Liver (tissue), 9 donors: ENCODE measurements around the gene ORAI3. TPM values are rescaled to one million over a fixed set of nuclear protein-coding genes. Genes with fewer than 3 reads are reported as not detected.
A peak's percentile ranks its signal among the peaks of the same experiment; 100 is the strongest.

Experiments used
- DNase-seq: peaks from one replicate; pipeline ENCODE4 v3.0.0-alpha.2; 2017; ENCODE audit warnings: low spot score
- H3K27ac ChIP-seq, 2 donors: one replicate each; pipeline ENCODE4 v1.7.0; 2013; ENCODE audit warnings: inconsistent platforms in 2 of 2, low read length in 2 of 2, control low read depth in 1 of 2, low read depth in 1 of 2, mild to moderate bottlenecking in 1 of 2
- H3K27me3 ChIP-seq, 4 donors: one replicate each; pipeline versions ENCODE4 v1.6.1 to v1.7.0; 2013; ENCODE audit warnings: low read length in 3 of 4, inconsistent platforms in 1 of 4, mild to moderate bottlenecking in 1 of 4, moderate library complexity in 1 of 4; ENCODE audit not compliant: control insufficient read depth in 4 of 4, insufficient read depth in 4 of 4
- H3K36me3 ChIP-seq, 4 donors: one replicate each; pipeline versions ENCODE4 v1.6.1 to v1.7.0; 2013; ENCODE audit warnings: low read length in 3 of 4, mild to moderate bottlenecking in 3 of 4, low read depth in 1 of 4, moderate library complexity in 1 of 4; ENCODE audit not compliant: control insufficient read depth in 4 of 4, insufficient read depth in 3 of 4
- H3K4me1 ChIP-seq, 4 donors: one replicate each; pipeline versions ENCODE4 v1.6.1 to v1.7.0; 2013; ENCODE audit warnings: low read length in 3 of 4, mild to moderate bottlenecking in 3 of 4, moderate library complexity in 1 of 4; ENCODE audit not compliant: control insufficient read depth in 4 of 4, insufficient read depth in 4 of 4
- H3K4me3 ChIP-seq, 3 donors: one replicate each; pipeline versions ENCODE4 v1.6.1 to v1.7.0; 2013; ENCODE audit warnings: low read length in 3 of 3, control low read depth in 1 of 3, low read depth in 1 of 3, mild to moderate bottlenecking in 1 of 3
- H3K9ac ChIP-seq, 2 donors: one replicate each; pipeline ENCODE4 v1.7.0; 2013; ENCODE audit warnings: low read length in 2 of 2, mild to moderate bottlenecking in 2 of 2, moderate library complexity in 2 of 2, control low read depth in 1 of 2, low read depth in 1 of 2
- H3K9me3 ChIP-seq, 4 donors: one replicate each; pipeline versions ENCODE4 v1.6.1 to v1.7.0; 2013; ENCODE audit warnings: low read length in 3 of 4; ENCODE audit not compliant: control insufficient read depth in 4 of 4
- EGR1 ChIP-seq, 2 donors: IDR thresholded peaks; 2 replicates each; pipeline ENCODE4 v1.6.1; 2016 to 2018; ENCODE audit warnings: antibody characterized with exemption in 2 of 2, low read depth in 2 of 2
- GABPA ChIP-seq, 2 donors: IDR thresholded peaks in 1 of 2; conservative IDR thresholded peaks in 1 of 2; 2 replicates each; pipeline ENCODE4 v1.6.1; 2016; ENCODE audit warnings: antibody characterized with exemption in 2 of 2, mild to moderate bottlenecking in 1 of 2, moderate library complexity in 1 of 2
- HNF4G ChIP-seq: IDR thresholded peaks from 2 replicates; pipeline ENCODE4 v1.6.1; 2016; ENCODE audit warnings: antibody characterized with exemption
- JUND ChIP-seq, 2 donors: IDR thresholded peaks; 2 replicates each; pipeline ENCODE4 v1.6.1; 2016; ENCODE audit warnings: antibody characterized with exemption in 2 of 2
- RAD21 ChIP-seq, 2 donors: IDR thresholded peaks; 2 replicates each; pipeline ENCODE4 v1.6.1; 2016; ENCODE audit warnings: antibody characterized with exemption in 2 of 2, mild to moderate bottlenecking in 2 of 2
- RXRA ChIP-seq, 2 donors: IDR thresholded peaks; 2 replicates each; pipeline ENCODE4 v1.6.1; 2017 to 2018; ENCODE audit warnings: antibody characterized with exemption in 2 of 2, mild to moderate bottlenecking in 1 of 2
- SP1 ChIP-seq: IDR thresholded peaks from 2 replicates; pipeline ENCODE4 v1.6.1; 2018; ENCODE audit warnings: antibody characterized with exemption, mild to moderate bottlenecking
- TAF1 ChIP-seq: conservative IDR thresholded peaks from 2 replicates; pipeline ENCODE4 v1.6.1; 2016; ENCODE audit warnings: antibody characterized with exemption, mild to moderate bottlenecking
- YY1 ChIP-seq: IDR thresholded peaks from 2 replicates; pipeline ENCODE4 v1.6.1; 2016; ENCODE audit warnings: antibody characterized with exemption, mild to moderate bottlenecking
- WGBS: extraction: QIAGEN DNeasy Blood & Tissue Kit; methylation state at CpG from one replicate; pipeline ENCODE4 v1.1.7; 2013; 5-methylcytosine and 5-hydroxymethylcytosine counted together
- polyA plus RNA-seq, 2 donors: library from polyadenylated mRNA; stranded (reverse) in 1 of 2; unstranded in 1 of 2; fragments of 200-250 nt in 1 of 2; fragments of >200 nt in 1 of 2; fragmentation: Nextera tagmentation in 1 of 2; extraction: Ambion mirVana in 1 of 2; gene quantifications; one replicate each; pipeline versions ENCODE4 v1.2.1 to v1.2.3, GENCODE V29; 2013 to 2015
- total RNA-seq, 2 donors: library from RNA; depleted of rRNA; stranded (reverse); fragments of >200 nt; gene quantifications; one replicate each; pipeline ENCODE4 v1.2.3, GENCODE V29; 2014
- TF ChIP-seq, protein P1 (sequence below): IDR thresholded peaks from 2 replicates; pipeline ENCODE4 v1.6.1; 2016; ENCODE audit warnings: antibody characterized with exemption, mild to moderate bottlenecking
- TF ChIP-seq, protein P2 (sequence below): IDR thresholded peaks from 2 replicates; pipeline ENCODE4 v1.6.1; 2016; ENCODE audit warnings: antibody characterized with exemption
- TF ChIP-seq, protein P3 (sequence below): IDR thresholded peaks from 2 replicates; pipeline ENCODE4 v1.6.1; 2016; ENCODE audit warnings: antibody characterized with exemption
- donor health status: healthy.
- donor health status: healthy.
- donor health status: healthy.
- donor health status: healthy.
- donor health status: healthy.

Gene ORAI3
- total RNA-seq = 10 to 100 TPM; 26.6 to 39.1 TPM
- polyA plus RNA-seq = 10 to 100 TPM; 28.8 to 34.1 TPM

DNA sequence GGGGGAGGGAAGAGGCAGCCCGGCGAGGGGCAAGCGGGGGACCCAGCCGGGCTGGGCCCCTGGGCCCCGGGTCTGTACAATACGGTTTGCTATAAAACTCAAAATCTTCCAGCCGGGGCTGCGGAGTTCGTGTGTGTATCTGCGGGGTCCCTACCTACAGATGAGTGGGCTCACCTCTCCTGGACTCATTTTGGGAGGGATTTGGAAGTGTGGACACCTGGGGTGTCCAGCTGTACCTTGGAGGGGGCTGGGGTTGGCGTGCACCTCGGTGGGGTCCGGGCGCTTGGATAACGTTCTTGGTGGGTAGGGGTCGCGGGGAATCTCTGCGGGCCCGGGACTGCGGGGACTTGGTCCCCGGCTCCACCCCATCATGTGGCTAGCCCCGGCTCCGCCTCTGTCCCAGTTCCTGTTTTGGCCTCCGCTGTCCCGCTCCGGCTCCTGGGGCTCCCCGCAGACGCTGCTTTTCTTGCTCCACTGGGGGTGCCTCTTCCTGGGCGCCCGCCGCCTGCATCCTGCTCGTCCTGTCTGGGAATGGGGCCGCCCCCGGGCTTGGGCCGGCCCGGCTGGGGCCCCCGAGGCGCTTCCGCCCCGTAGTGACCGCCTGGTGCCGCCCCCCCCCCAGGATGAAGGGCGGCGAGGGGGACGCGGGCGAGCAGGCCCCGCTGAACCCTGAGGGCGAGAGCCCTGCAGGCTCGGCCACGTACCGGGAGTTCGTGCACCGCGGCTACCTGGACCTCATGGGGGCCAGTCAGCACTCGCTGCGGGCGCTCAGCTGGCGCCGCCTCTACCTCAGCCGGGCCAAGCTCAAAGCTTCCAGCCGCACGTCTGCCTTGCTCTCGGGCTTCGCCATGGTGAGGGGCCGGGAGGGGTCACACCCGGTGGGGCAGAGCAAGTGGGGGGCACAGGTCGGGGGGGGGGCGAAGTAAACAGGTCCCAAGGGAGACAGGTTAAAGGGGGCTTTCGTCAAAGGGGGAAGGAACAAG is at the start of gene ORAI3:
Gene ORAI3 (plus strand): TSS at position 402 of the 983 bp plus-strand sequence. CDS start 222 bp downstream, at position 624.
- Histone ChIP-seq H3K36me3 (no peaks in the 10 kb centered on the region), H3K4me3 (peak within 1 kb of the TSS; percentile 84 to 90 (median 86)), H3K9me3 (no peaks in the 10 kb centered on the region), H3K27me3 (no peaks in the 10 kb centered on the region), H3K27ac (peak within 1 kb of the TSS; percentile 91 to 92), H3K9ac (peak within 1 kb of the TSS; percentile 77 to 91), H3K4me1 (peaks cover 17 to 43% (median 34%) of the 10 kb centered on the region in 4 donors)
- under 1% methylated on average over 70 of the region's 70 CpGs for WGBS
- peak; percentile 69 for DNase-seq
- TF ChIP-seq YY1 (peak; percentile 24), SP1 (peak; percentile 12), TAF1 (peak; percentile 75), EGR1 (IDR thresholded peaks at IDR 0.05; ENCODE audit: low read depth in 2 of 2) (peak in 1 of 2 donors; percentile 30), RXRA (IDR thresholded peaks at IDR 0.05) (no peak), GABPA (IDR thresholded peaks at IDR 0.05 in 1 of 2, conservative IDR thresholded peaks at IDR 0.05 in 1 of 2) (peak in 1 of 2 donors; percentile 18)
- TF ChIP-seq, protein P1, sequence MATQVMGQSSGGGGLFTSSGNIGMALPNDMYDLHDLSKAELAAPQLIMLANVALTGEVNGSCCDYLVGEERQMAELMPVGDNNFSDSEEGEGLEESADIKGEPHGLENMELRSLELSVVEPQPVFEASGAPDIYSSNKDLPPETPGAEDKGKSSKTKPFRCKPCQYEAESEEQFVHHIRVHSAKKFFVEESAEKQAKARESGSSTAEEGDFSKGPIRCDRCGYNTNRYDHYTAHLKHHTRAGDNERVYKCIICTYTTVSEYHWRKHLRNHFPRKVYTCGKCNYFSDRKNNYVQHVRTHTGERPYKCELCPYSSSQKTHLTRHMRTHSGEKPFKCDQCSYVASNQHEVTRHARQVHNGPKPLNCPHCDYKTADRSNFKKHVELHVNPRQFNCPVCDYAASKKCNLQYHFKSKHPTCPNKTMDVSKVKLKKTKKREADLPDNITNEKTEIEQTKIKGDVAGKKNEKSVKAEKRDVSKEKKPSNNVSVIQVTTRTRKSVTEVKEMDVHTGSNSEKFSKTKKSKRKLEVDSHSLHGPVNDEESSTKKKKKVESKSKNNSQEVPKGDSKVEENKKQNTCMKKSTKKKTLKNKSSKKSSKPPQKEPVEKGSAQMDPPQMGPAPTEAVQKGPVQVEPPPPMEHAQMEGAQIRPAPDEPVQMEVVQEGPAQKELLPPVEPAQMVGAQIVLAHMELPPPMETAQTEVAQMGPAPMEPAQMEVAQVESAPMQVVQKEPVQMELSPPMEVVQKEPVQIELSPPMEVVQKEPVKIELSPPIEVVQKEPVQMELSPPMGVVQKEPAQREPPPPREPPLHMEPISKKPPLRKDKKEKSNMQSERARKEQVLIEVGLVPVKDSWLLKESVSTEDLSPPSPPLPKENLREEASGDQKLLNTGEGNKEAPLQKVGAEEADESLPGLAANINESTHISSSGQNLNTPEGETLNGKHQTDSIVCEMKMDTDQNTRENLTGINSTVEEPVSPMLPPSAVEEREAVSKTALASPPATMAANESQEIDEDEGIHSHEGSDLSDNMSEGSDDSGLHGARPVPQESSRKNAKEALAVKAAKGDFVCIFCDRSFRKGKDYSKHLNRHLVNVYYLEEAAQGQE = peak; percentile 57
- TF ChIP-seq, protein P2, sequence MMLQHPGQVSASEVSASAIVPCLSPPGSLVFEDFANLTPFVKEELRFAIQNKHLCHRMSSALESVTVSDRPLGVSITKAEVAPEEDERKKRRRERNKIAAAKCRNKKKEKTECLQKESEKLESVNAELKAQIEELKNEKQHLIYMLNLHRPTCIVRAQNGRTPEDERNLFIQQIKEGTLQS = no peak

DNA sequence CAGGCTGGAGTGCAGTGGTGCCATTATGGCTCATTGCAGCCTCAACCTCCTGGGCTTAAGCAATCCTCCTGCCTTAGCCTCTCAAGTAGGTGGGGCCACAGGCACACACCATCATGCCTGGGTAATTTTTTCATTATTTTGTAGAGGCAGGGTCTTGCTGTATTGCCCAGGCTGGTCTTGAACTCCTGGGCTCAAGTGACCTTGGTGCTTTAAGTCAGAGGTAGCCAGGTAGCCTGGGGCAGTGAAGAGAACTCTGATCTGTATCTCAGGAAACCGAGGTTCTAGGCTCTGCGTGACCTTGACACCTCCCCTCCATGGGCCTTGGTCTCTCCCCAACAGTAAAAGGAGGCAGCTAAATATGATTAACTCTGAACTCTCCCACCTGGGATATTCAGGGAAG is 49.1 kb upstream of the ORAI3 start:
- Histone ChIP-seq H3K9ac (no peak overlapping the region), H3K9me3 (no peaks in the 10 kb centered on the region), H3K27ac (no peak overlapping the region), H3K4me1 (peaks cover 3 to 28% (median 12%) of the 10 kb centered on the region in 4 donors), H3K36me3 (no peaks in the 10 kb centered on the region), H3K4me3 (no peak overlapping the region), H3K27me3 (no peaks in the 10 kb centered on the region)
- TF ChIP-seq HNF4G (no peak), JUND (IDR thresholded peaks at IDR 0.05) (no peak), RAD21 (IDR thresholded peaks at IDR 0.05) (no peak), RXRA (IDR thresholded peaks at IDR 0.05) (no peak)
- TF ChIP-seq, protein P3, sequence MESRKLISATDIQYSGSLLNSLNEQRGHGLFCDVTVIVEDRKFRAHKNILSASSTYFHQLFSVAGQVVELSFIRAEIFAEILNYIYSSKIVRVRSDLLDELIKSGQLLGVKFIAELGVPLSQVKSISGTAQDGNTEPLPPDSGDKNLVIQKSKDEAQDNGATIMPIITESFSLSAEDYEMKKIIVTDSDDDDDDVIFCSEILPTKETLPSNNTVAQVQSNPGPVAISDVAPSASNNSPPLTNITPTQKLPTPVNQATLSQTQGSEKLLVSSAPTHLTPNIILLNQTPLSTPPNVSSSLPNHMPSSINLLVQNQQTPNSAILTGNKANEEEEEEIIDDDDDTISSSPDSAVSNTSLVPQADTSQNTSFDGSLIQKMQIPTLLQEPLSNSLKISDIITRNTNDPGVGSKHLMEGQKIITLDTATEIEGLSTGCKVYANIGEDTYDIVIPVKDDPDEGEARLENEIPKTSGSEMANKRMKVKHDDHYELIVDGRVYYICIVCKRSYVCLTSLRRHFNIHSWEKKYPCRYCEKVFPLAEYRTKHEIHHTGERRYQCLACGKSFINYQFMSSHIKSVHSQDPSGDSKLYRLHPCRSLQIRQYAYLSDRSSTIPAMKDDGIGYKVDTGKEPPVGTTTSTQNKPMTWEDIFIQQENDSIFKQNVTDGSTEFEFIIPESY = no peak
- WGBS = 87% methylated on average over 2 of the region's 2 CpGs
- no peak for DNase-seq
